H1 (cell line): ENCODE results near the gene MATN4. TPM values are rescaled to one million over a fixed set of nuclear protein-coding genes. Genes with fewer than 3 reads are reported as not detected.

Experiments
- CTCF ChIA-PET: fragments of 300-600 bp; sonication (Branson Sonifier 250); formaldehyde crosslinking; loops from one replicate; lab custom pipeline; 2021; ENCODE audit not compliant: partially characterized antibody; lab: Charles Lee
- POLR2A ChIA-PET: fragments of 300-600 bp; sonication (Branson Sonifier 250); formaldehyde crosslinking; loops from one replicate; lab custom pipeline; 2021; ENCODE audit warnings: inconsistent platforms; ENCODE audit not compliant: partially characterized antibody; lab: Charles Lee
- DNase-seq, 2 experiments: peaks; one replicate each; pipeline versions ENCODE4 v3.0.0 to v3.0.0-alpha.2; 2010 to 2022; ENCODE audit warnings: low spot score in 2 of 2, low read depth in 1 of 2, mixed read lengths in 1 of 2
- FAIRE-seq: peaks from 2 replicates; lab custom pipeline; 2011; peaks lifted over from hg19 to GRCh38; lab: Jason Lieb, UNC
- H2AFZ ChIP-seq: 2 replicates; pipeline ENCODE4 v1.8.1; 2012; ENCODE audit warnings: low read length, inconsistent platforms
- H2AK5ac ChIP-seq: 2 replicates; pipeline ENCODE4 v1.6.1; 2013; ENCODE audit warnings: low read depth, low read length
- H2BK120ac ChIP-seq: replicated peaks from 2 replicates; pipeline ENCODE3; 2013; ENCODE audit warnings: low read depth, low read length, inconsistent platforms
- H2BK12ac ChIP-seq: 2 replicates; pipeline ENCODE4 v1.6.1; 2013; ENCODE audit warnings: low read depth, low read length
- H2BK15ac ChIP-seq: 2 replicates; pipeline ENCODE4 v1.6.1; 2013; ENCODE audit warnings: low read length
- H2BK20ac ChIP-seq: 2 replicates; pipeline ENCODE4 v1.6.1; 2013; ENCODE audit warnings: low read length
- H2BK5ac ChIP-seq: 2 replicates; pipeline ENCODE4 v1.6.1; 2013; ENCODE audit warnings: low read depth, low read length
- H3K14ac ChIP-seq: 2 replicates; pipeline ENCODE4 v1.6.1; 2013; ENCODE audit warnings: inconsistent platforms; ENCODE audit not compliant: insufficient read length
- H3K18ac ChIP-seq: 2 replicates; pipeline ENCODE4 v1.6.1; 2013; ENCODE audit warnings: low read length; ENCODE audit errors: extremely low read depth
- H3K23ac ChIP-seq: 2 replicates; pipeline ENCODE4 v1.6.1; 2013; ENCODE audit warnings: inconsistent platforms; ENCODE audit not compliant: insufficient read length
- H3K23me2 ChIP-seq: 2 replicates; pipeline ENCODE4 v1.6.1; 2013; ENCODE audit warnings: low read depth, low read length
- H3K27ac ChIP-seq: 2 replicates; pipeline ENCODE4 v1.6.1; 2011; ENCODE audit warnings: low read depth, low read length, inconsistent platforms
- H3K27me3 ChIP-seq, 4 experiments: replicated peaks in 1 of 4; 1 replicate in 1 of 4; 2 replicates in 3 of 4; pipeline versions ENCODE4 v1.6.1 to v1.8.1; 2011 to 2013; ENCODE audit warnings: low read length in 3 of 4, mild to moderate bottlenecking in 3 of 4, inconsistent platforms in 2 of 4, mixed read lengths in 2 of 4, moderate library complexity in 1 of 4; ENCODE audit not compliant: control insufficient read depth in 3 of 4, insufficient read depth in 3 of 4; ENCODE audit errors: extremely low read depth in 1 of 4
- H3K36me3 ChIP-seq, 4 experiments: 2 replicates each; pipeline versions ENCODE4 v1.6.1 to v1.8.1; 2011 to 2013; ENCODE audit warnings: mild to moderate bottlenecking in 4 of 4, low read length in 3 of 4, moderate library complexity in 2 of 4, control low read depth in 1 of 4, inconsistent platforms in 1 of 4; ENCODE audit not compliant: insufficient read depth in 4 of 4, control insufficient read depth in 2 of 4
- H3K4ac ChIP-seq: replicated peaks from 2 replicates; pipeline ENCODE3; 2013; ENCODE audit warnings: low read length, low read depth, mixed read lengths, inconsistent platforms; ENCODE audit not compliant: insufficient read length
- H3K4me1 ChIP-seq, 4 experiments: replicated peaks in 1 of 4; 1 replicate in 1 of 4; 2 replicates in 3 of 4; pipeline versions ENCODE4 v1.6.1 to v1.8.1; 2011 to 2013; ENCODE audit warnings: low read length in 3 of 4, inconsistent platforms in 2 of 4, mixed read lengths in 1 of 4; ENCODE audit not compliant: insufficient read depth in 4 of 4, control insufficient read depth in 3 of 4
- H3K4me2 ChIP-seq, 2 experiments: 2 replicates each; pipeline versions ENCODE4 v1.6.1 to v1.8.1; 2011 to 2013; ENCODE audit warnings: low read depth in 2 of 2, low read length in 2 of 2, control low read depth in 1 of 2, inconsistent platforms in 1 of 2, mild to moderate bottlenecking in 1 of 2; ENCODE audit not compliant: insufficient read depth in 1 of 2
- H3K4me3 ChIP-seq, 4 experiments: fragments of 200-600, 300-600 bp in 1 of 4; sonication (generic), shearing (Covaris generic), sonication (Bioruptor Twin) in 1 of 4; 2 replicates each; pipeline versions ENCODE4 v1.5.1 to v1.8.1; 2011 to 2016; ENCODE audit warnings: low read length in 4 of 4, low read depth in 3 of 4, control low read depth in 2 of 4, inconsistent platforms in 2 of 4, mild to moderate bottlenecking in 2 of 4, mixed read lengths in 1 of 4, moderate library complexity in 1 of 4; ENCODE audit not compliant: insufficient read depth in 2 of 4; ENCODE audit errors: extremely low read depth in 1 of 4
- H3K56ac ChIP-seq: replicated peaks from 2 replicates; pipeline ENCODE3; 2013; ENCODE audit warnings: low read depth, mild to moderate bottlenecking, mixed read lengths, low read length, inconsistent platforms; ENCODE audit not compliant: insufficient read length
- H3K79me1 ChIP-seq: 2 replicates; pipeline ENCODE4 v1.6.1; 2013; ENCODE audit warnings: low read depth, low read length, control low read depth
- H3K79me2 ChIP-seq, 2 experiments: 2 replicates each; pipeline versions ENCODE4 v1.6.1 to v1.8.1; 2012 to 2013; ENCODE audit warnings: low read length in 2 of 2, mild to moderate bottlenecking in 2 of 2, inconsistent platforms in 1 of 2; ENCODE audit not compliant: insufficient read depth in 2 of 2, control insufficient read depth in 1 of 2
- H3K9ac ChIP-seq, 4 experiments: replicated peaks in 1 of 4; 1 replicate in 1 of 4; 2 replicates in 3 of 4; pipeline versions ENCODE4 v1.6.1 to v1.8.1; 2011 to 2013; ENCODE audit warnings: low read depth in 3 of 4, low read length in 3 of 4, control low read depth in 2 of 4, mild to moderate bottlenecking in 2 of 4, moderate library complexity in 2 of 4, inconsistent platforms in 1 of 4; ENCODE audit errors: extremely low read depth in 1 of 4
- H3K9me3 ChIP-seq, 2 experiments: 2 replicates each; pipeline versions ENCODE4 v1.6.1 to v1.8.1; 2012 to 2013; ENCODE audit warnings: mild to moderate bottlenecking in 2 of 2, moderate library complexity in 2 of 2, control low read depth in 1 of 2, inconsistent platforms in 1 of 2, low read depth in 1 of 2, low read length in 1 of 2, mixed read lengths in 1 of 2; ENCODE audit not compliant: insufficient read depth in 2 of 2
- H4K20me1 ChIP-seq, 2 experiments: replicated peaks in 1 of 2; 2 replicates each; pipeline versions ENCODE3 to v1.8.1; 2011 to 2013; ENCODE audit warnings: inconsistent platforms in 2 of 2, low read length in 2 of 2, mild to moderate bottlenecking in 1 of 2; ENCODE audit not compliant: insufficient read depth in 2 of 2, control insufficient read depth in 1 of 2
- H4K5ac ChIP-seq: 2 replicates; pipeline ENCODE4 v1.6.1; 2013; ENCODE audit warnings: low read length, low read depth, mixed read lengths, inconsistent platforms; ENCODE audit not compliant: insufficient read length
- H4K8ac ChIP-seq: 2 replicates; pipeline ENCODE4 v1.8.0; 2013; ENCODE audit warnings: mild to moderate bottlenecking, moderate library complexity, low read length, inconsistent platforms; ENCODE audit not compliant: insufficient read depth; ENCODE audit errors: extremely low read depth
- H4K91ac ChIP-seq: replicated peaks from 2 replicates; pipeline ENCODE3; 2013; ENCODE audit warnings: low read length, mixed read lengths, inconsistent platforms; ENCODE audit not compliant: insufficient read length
- CREB1 ChIP-seq: IDR thresholded peaks from 2 replicates; pipeline ENCODE4 v1.6.1; 2012; ENCODE audit warnings: inconsistent platforms
- CTBP2 ChIP-seq: IDR thresholded peaks from 2 replicates; pipeline ENCODE4 v1.7.0; 2011; ENCODE audit warnings: borderline replicate concordance, mild to moderate bottlenecking, moderate library complexity, mixed read lengths, low read length; ENCODE audit not compliant: insufficient read depth, insufficient read length
- CTCF ChIP-seq, 3 experiments: IDR thresholded peaks; 1 replicate in 2 of 3; 2 replicates in 1 of 3; pipeline versions ENCODE4 v1.5.1 to v1.6.1; 2011; ENCODE audit warnings: low read length in 3 of 3, mild to moderate bottlenecking in 3 of 3, inconsistent platforms in 2 of 3, low read depth in 1 of 3, moderate library complexity in 1 of 3; ENCODE audit not compliant: insufficient read depth in 1 of 3; ENCODE audit errors: control extremely low read depth in 1 of 3
- EP300 ChIP-seq, 2 experiments: IDR thresholded peaks; 1 replicate in 1 of 2; 2 replicates in 1 of 2; pipeline ENCODE4 v1.6.1; 2011 to 2012; ENCODE audit warnings: low read depth in 2 of 2, low read length in 2 of 2, mild to moderate bottlenecking in 2 of 2, borderline replicate concordance in 1 of 2, inconsistent platforms in 1 of 2, moderate library complexity in 1 of 2
- GABPA ChIP-seq: IDR thresholded peaks from 2 replicates; pipeline ENCODE4 v1.6.1; 2011; ENCODE audit warnings: mild to moderate bottlenecking, low read length, moderate library complexity, borderline replicate concordance; ENCODE audit not compliant: insufficient read depth
- JUN ChIP-seq: IDR thresholded peaks from 2 replicates; pipeline ENCODE4 v1.6.1; 2011; ENCODE audit warnings: low read depth, mild to moderate bottlenecking, improper control_type of control experiment, low read length
- KDM4A ChIP-seq: IDR thresholded peaks from one replicate; pipeline ENCODE4 v1.7.1; 2012; ENCODE audit warnings: low read depth, mild to moderate bottlenecking, moderate library complexity, low read length, inconsistent platforms; ENCODE audit not compliant: severe bottlenecking
- MAX ChIP-seq: IDR thresholded peaks from 2 replicates; pipeline ENCODE4 v1.6.1; 2012; ENCODE audit warnings: inconsistent platforms
- WGBS, 2 experiments: shearing (Covaris generic) in 1 of 2; methylation state at CpG; one replicate each; pipeline versions ENCODE4 v1.1.6 to v1.1.7; 2013 to 2015; ENCODE audit warnings: low lambda C conversion rate in 2 of 2, mixed read lengths in 2 of 2, inconsistent platforms in 1 of 2, low coverage in 1 of 2, missing lambda C conversion rate in 1 of 2; ENCODE audit not compliant: insufficient replicate concordance in 2 of 2, insufficient coverage in 1 of 2, insufficient read length in 1 of 2; ENCODE audit errors: extremely low coverage in 1 of 2, missing lambda C conversion rate in 1 of 2; 5-methylcytosine and 5-hydroxymethylcytosine counted together
- polyA plus RNA-seq, 7 experiments: library from polyadenylated mRNA; depleted of rRNA in 3 of 7; stranded (reverse) in 5 of 7; unstranded in 2 of 7; fragments of >200 nt in 5 of 7; fragments of 200-250 nt in 2 of 7; gene quantifications; 1 replicate in 5 of 7; 2 replicates in 1 of 7; 4 replicates in 1 of 7; pipeline versions ENCODE4 v1.2.1 to v1.2.3, GENCODE V29; 2011 to 2013; ENCODE audit warnings: missing spikeins in 2 of 7, mixed read lengths in 2 of 7
- total RNA-seq: library from RNA; stranded (reverse); fragmentation: NEBNext Ultra II Directional; extraction: Animal tissue kit (Norgen Biotek cat#: 25700); gene quantifications from 2 replicates; pipeline ENCODE4 v1.2.1, GENCODE V29; 2021

Gene MATN4
- total and polyA plus RNA-seq, 2 of the 8 experiments (the other 6 are each of a cell fraction or from before 2014, with no cell fraction given), result 2.1 to 4.4 TPM

- peaks cover 0 to 1% of the 10 kb centered on the region in 2 experiments for H4K20me1 ChIP-seq
- H3K4me3 ChIP-seq, result peak within 1 kb of the TSS in 1 of 4 experiments; percentile 45; a peak in 2 of 8 replicates
- peak within 1 kb of the TSS; percentile 71 for H3K18ac ChIP-seq
- no peak within 1 kb of the TSS for H3K14ac ChIP-seq
- peak within 1 kb of the TSS; percentile 58 for H4K91ac ChIP-seq
- peak within 1 kb of the TSS; percentile 96; the same call in 1 of the 2 replicates for H2AFZ ChIP-seq
- H3K27me3 ChIP-seq, result peaks cover 0 to 9% (median 2%) of the 10 kb centered on the region in 4 experiments; a peak in 5 of 7 replicates
- no peak within 1 kb of the TSS for H3K27ac ChIP-seq
- 54% methylated on average over 22 of the region's 41 CpGs; no CpG with 5 or more reads in 1 of the 2 experiments for WGBS, 2 experiments
- H3K4me1 ChIP-seq, result peaks cover 0 to 14% (median 7%) of the 10 kb centered on the region in 4 experiments; a peak in 5 of 7 replicates
- no peaks in the 10 kb centered on the region for H3K79me1 ChIP-seq
- no peak within 1 kb of the TSS for H2BK5ac ChIP-seq
- no peaks in the 10 kb centered on the region for H3K9me3 ChIP-seq
- no peak within 1 kb of the TSS for H2BK20ac ChIP-seq
- H3K23ac ChIP-seq, result no peak within 1 kb of the TSS
- H2BK120ac ChIP-seq, result no peak within 1 kb of the TSS
- no peak for FAIRE-seq
- no peak within 1 kb of the TSS for H3K4ac ChIP-seq
- CTCF ChIA-PET, result interaction anchor here (1.0 to 6.2 kb wide), 6 partner anchors 8 to 194 kb away, joined by 3 to 104 read pairs (median 8); no protein-coding TSS in a partner anchor
- no peaks in the 10 kb centered on the region for H3K79me2 ChIP-seq
- POLR2A ChIA-PET, result no interaction called here
- no peak within 1 kb of the TSS for H3K56ac ChIP-seq
- H4K5ac ChIP-seq, result no peak within 1 kb of the TSS
- no peaks in the 10 kb centered on the region for H3K36me3 ChIP-seq
- no peak within 1 kb of the TSS; the same call in 1 of the 2 replicates for H2BK12ac ChIP-seq
- H3K4me2 ChIP-seq, result peak within 1 kb of the TSS in 1 of 2 experiments; percentile 60; a peak in 3 of 4 replicates
- no peak within 1 kb of the TSS for H3K9ac ChIP-seq
- no peak within 1 kb of the TSS for H2AK5ac ChIP-seq
- peak in 1 of 2 experiments; percentile 91 for DNase-seq
- no peaks in the 10 kb centered on the region; the same call in 1 of the 2 replicates for H3K23me2 ChIP-seq
- peak within 1 kb of the TSS; percentile 81; the same call in 1 of the 2 replicates for H4K8ac ChIP-seq
- H2BK15ac ChIP-seq, result no peak within 1 kb of the TSS; the same call in 1 of the 2 replicates
- TF ChIP-seq CREB1 (0 out of 2 replicates have a peak, but pooled peaks have one; percentile 26), GABPA (peak; percentile 67; the same call in 1 of the 2 replicates), MAX (peak; percentile 86), CTBP2 (peak; percentile 48), CTCF (IDR thresholded peaks at IDR 0.05; ENCODE audit: control extremely low read depth in 1 of 3, insufficient read depth in 1 of 3, low read depth in 1 of 3, low read length in 3 of 3) (peak; percentile 90 to 95 (median 93)), JUN (no peak), EP300 (IDR thresholded peaks at IDR 0.05; ENCODE audit: borderline replicate concordance in 1 of 2, low read depth in 2 of 2, low read length in 2 of 2) (peak in 1 of 2 experiments; percentile 32; a peak in 1 of 3 replicates), KDM4A (peak; percentile 56)
Observed at GRCh38 chr20:45306431-45306982, 1.6 kb downstream of the MATN4 start, which contains the start of gene RBPJL. Gene RBPJL (plus strand): TSS chr20:45306840. CDS start chr20:45306923, 83 bp downstream.
